GM12878 (cell line): ENCODE measurements around the gene TEX2. TPM values are rescaled to one million over a fixed set of nuclear protein-coding genes. Genes with fewer than 3 reads are reported as not detected.

Source experiments
- ATAC-seq: fragments of 200-7000 bp; cut with Tn5 transposase; 3 replicates; pipeline ENCODE4 v1.9.1; 2020; ENCODE audit warnings: mild to moderate bottlenecking, moderate library complexity
- BruUV-seq: library from RNA; stranded (reverse); fragments of 400-500 nt; replicated peaks from 2 replicates; lab custom pipeline; 2021; lab: Mats Ljungman, UMichigan
- CTCF ChIA-PET: fragments of 300-600 bp; sonication (Branson Sonifier 250); formaldehyde crosslinking; extraction: SDS; loops from one replicate; lab custom pipeline; 2021; ENCODE audit warnings: inconsistent platforms; lab: Yijun Ruan, JAX
- POLR2A ChIA-PET: fragments of 350-600 bp; formaldehyde crosslinking; extraction: SDS; loops from one replicate; lab custom pipeline; 2021; ENCODE audit warnings: inconsistent platforms; lab: Charles Lee
- RAD21 ChIA-PET: fragments of 300-600 bp; sonication (Branson Sonifier 250); formaldehyde crosslinking; loops from one replicate; lab custom pipeline; 2023; ENCODE audit warnings: antibody characterized with exemption; ENCODE audit not compliant: unreplicated experiment; lab: Charles Lee
- SMC1A ChIA-PET: fragments of 300-600 bp; sonication (Branson Sonifier 250); formaldehyde crosslinking; loops from one replicate; lab custom pipeline; 2023; ENCODE audit not compliant: unreplicated experiment, uncharacterized antibody; lab: Charles Lee
- DNase-seq: peaks from one replicate; pipeline ENCODE4 v3.0.0-alpha.2; 2011; ENCODE audit warnings: low read depth, low spot score
- FAIRE-seq: peaks from 3 replicates; lab custom pipeline; 2011; peaks lifted over from hg19 to GRCh38; lab: Jason Lieb, UNC
- H2AFZ ChIP-seq: 2 replicates; pipeline ENCODE4 v1.6.0; 2011; ENCODE audit warnings: low read depth, low read length, control low read depth; ENCODE audit not compliant: control insufficient read depth
- H3K27ac ChIP-seq: 2 replicates; pipeline ENCODE4 v1.5.1; 2011; ENCODE audit warnings: control low read depth; ENCODE audit not compliant: control insufficient read depth, insufficient read depth
- H3K27me3 ChIP-seq, 2 experiments: replicated peaks in 1 of 2; 2 replicates each; pipeline versions ENCODE4 v1.6.0 to v1.6.1; 2011; ENCODE audit warnings: low read length in 1 of 2; ENCODE audit not compliant: control insufficient read depth in 2 of 2, insufficient read depth in 2 of 2
- H3K36me3 ChIP-seq, 2 experiments: 2 replicates each; pipeline ENCODE4 v1.5.1; 2011; ENCODE audit warnings: low read length in 1 of 2; ENCODE audit not compliant: control insufficient read depth in 2 of 2, insufficient read depth in 2 of 2
- H3K4me1 ChIP-seq: 2 replicates; pipeline ENCODE4 v1.6.1; 2011; ENCODE audit warnings: mild to moderate bottlenecking, low read length, moderate library complexity, mixed read lengths; ENCODE audit not compliant: control insufficient read depth, insufficient read depth
- H3K4me2 ChIP-seq: 2 replicates; pipeline ENCODE4 v1.6.0; 2011; ENCODE audit warnings: control low read depth; ENCODE audit not compliant: control insufficient read depth, insufficient read depth
- H3K4me3 ChIP-seq: fragments of 200-600 bp; sonication (generic); 2 replicates; pipeline ENCODE4 v1.5.1; 2016
- H3K79me2 ChIP-seq: 2 replicates; pipeline ENCODE4 v1.6.0; 2011; ENCODE audit warnings: low read length; ENCODE audit not compliant: control insufficient read depth, insufficient read depth
- H3K9ac ChIP-seq: 2 replicates; pipeline ENCODE4 v1.8.0; 2011; ENCODE audit warnings: low read length, control low read depth, mixed read lengths; ENCODE audit not compliant: control insufficient read depth, insufficient read depth
- H3K9me3 ChIP-seq: replicated peaks from 3 replicates; pipeline ENCODE4 v1.5.1; 2011; ENCODE audit warnings: mild to moderate bottlenecking, low read length; ENCODE audit not compliant: control insufficient read depth, insufficient read depth
- H4K20me1 ChIP-seq: 2 replicates; pipeline ENCODE4 v1.6.0; 2011; ENCODE audit not compliant: control insufficient read depth, insufficient read depth
- BMI1 ChIP-seq: fragments of 450-650 bp; IDR thresholded peaks from 2 replicates; pipeline ENCODE4 v1.6.1; 2016; ENCODE audit warnings: mild to moderate bottlenecking, moderate library complexity, borderline replicate concordance
- CREB1 ChIP-seq: IDR thresholded peaks from 2 replicates; pipeline ENCODE4 v1.6.1; 2012; ENCODE audit warnings: low read depth, mild to moderate bottlenecking, inconsistent platforms
- EGR1 ChIP-seq, 2 experiments: IDR thresholded peaks; 1 replicate in 1 of 2; 2 replicates in 1 of 2; pipeline ENCODE4 v1.6.1; 2011 to 2012; ENCODE audit warnings: low read depth in 2 of 2, low read length in 2 of 2, borderline replicate concordance in 1 of 2, mild to moderate bottlenecking in 1 of 2, moderate library complexity in 1 of 2
- FOS ChIP-seq: IDR thresholded peaks from 3 replicates; pipeline ENCODE4 v1.6.1; 2011; ENCODE audit warnings: borderline replicate concordance; ENCODE audit not compliant: insufficient read length; ENCODE audit errors: extremely low read depth
- HDGF ChIP-seq: fragments of 450-650 bp; IDR thresholded peaks from 2 replicates; pipeline ENCODE4 v1.6.1; 2016; ENCODE audit warnings: antibody characterized with exemption
- KDM1A ChIP-seq: fragments of 200-600 bp; sonication (generic); IDR thresholded peaks from 2 replicates; pipeline ENCODE4 v1.6.1; 2016; ENCODE audit warnings: borderline replicate concordance
- NFIC ChIP-seq: IDR thresholded peaks from 2 replicates; pipeline ENCODE4 v1.6.1; 2012; ENCODE audit warnings: low read depth, mild to moderate bottlenecking, inconsistent platforms, low read length, moderate library complexity
- NR2C2 ChIP-seq: IDR thresholded peaks from 2 replicates; pipeline ENCODE4 v1.6.1; 2011; ENCODE audit warnings: borderline replicate concordance, low read depth; ENCODE audit not compliant: control insufficient read depth, insufficient read length
- RB1 ChIP-seq: fragments of 450-650 bp; formaldehyde crosslinking; IDR thresholded peaks from 2 replicates; pipeline ENCODE4 v1.6.1; 2017; ENCODE audit warnings: mild to moderate bottlenecking, borderline replicate concordance
- SP1 ChIP-seq: IDR thresholded peaks from one replicate; pipeline ENCODE4 v1.6.1; 2011; ENCODE audit warnings: low read depth, low read length
- ZNF217 ChIP-seq: fragments of 450-650 bp; IDR thresholded peaks from 2 replicates; pipeline ENCODE4 v1.6.1; 2017; ENCODE audit warnings: antibody characterized with exemption, mild to moderate bottlenecking
- WGBS: methylation state at CpG from one replicate; pipeline ENCODE4 v1.1.6; 2016; ENCODE audit warnings: low lambda C conversion rate; ENCODE audit not compliant: insufficient replicate concordance, insufficient coverage; ENCODE audit errors: missing lambda C conversion rate; 5-methylcytosine and 5-hydroxymethylcytosine counted together
- in situ Hi-C: fragments of 300-500 bp; cut with MboI; formaldehyde crosslinking; loops from 9 replicates; pipeline ENCODE4 v1.14.3; 2018; ENCODE audit warnings: mixed read lengths
- intact Hi-C: fragments of 100-400 bp; cut with micrococcal nuclease; formaldehyde crosslinking; loops from one replicate; pipeline ENCODE4 v1.14.2; 2022; ENCODE audit not compliant: unreplicated experiment
- polyA plus RNA-seq, 11 experiments: library from polyadenylated mRNA; depleted of rRNA in 4 of 11; unstranded in 6 of 11; stranded (reverse) in 5 of 11; fragments of >200 nt; fragmentation: Nextera tagmentation in 4 of 11; fragmentation: Illumina TruSeq in 1 of 11; extraction: Ambion mirVana in 4 of 11; extraction: Trizol in 1 of 11; gene quantifications; 1 replicate in 1 of 11; 2 replicates in 10 of 11; pipeline versions ENCODE4 v1.2.1 to v1.2.3, GENCODE V29; 2011 to 2016; ENCODE audit warnings: inconsistent platforms in 2 of 11, missing spikeins in 2 of 11, low read depth in 1 of 11
- total RNA-seq, 4 experiments: library from RNA; depleted of rRNA in 3 of 4; stranded (reverse); fragments of >200 nt in 3 of 4; fragmentation: Illumina TruSeq in 1 of 4; extraction: Trizol in 1 of 4; gene quantifications; 2 replicates each; pipeline versions ENCODE4 v1.2.1 to v1.2.3, GENCODE V29; 2013 to 2021
- TF ChIP-seq, protein P1 (sequence below): fragments of 450-650 bp; IDR thresholded peaks from 2 replicates; pipeline ENCODE4 v1.6.1; 2016; ENCODE audit warnings: mild to moderate bottlenecking
- TF ChIP-seq, protein P2 (sequence below): IDR thresholded peaks from 2 replicates; pipeline ENCODE4 v1.6.1; 2011; ENCODE audit warnings: low read depth, low read length, improper control_type of control experiment, borderline replicate concordance

The TEX2 gene
- total and polyA plus RNA-seq, 10 of the 15 experiments (the other 5 are each of a cell fraction or from before 2014, with no cell fraction given), result 3.8 to 19.9 (median 15.8) TPM

DNA sequence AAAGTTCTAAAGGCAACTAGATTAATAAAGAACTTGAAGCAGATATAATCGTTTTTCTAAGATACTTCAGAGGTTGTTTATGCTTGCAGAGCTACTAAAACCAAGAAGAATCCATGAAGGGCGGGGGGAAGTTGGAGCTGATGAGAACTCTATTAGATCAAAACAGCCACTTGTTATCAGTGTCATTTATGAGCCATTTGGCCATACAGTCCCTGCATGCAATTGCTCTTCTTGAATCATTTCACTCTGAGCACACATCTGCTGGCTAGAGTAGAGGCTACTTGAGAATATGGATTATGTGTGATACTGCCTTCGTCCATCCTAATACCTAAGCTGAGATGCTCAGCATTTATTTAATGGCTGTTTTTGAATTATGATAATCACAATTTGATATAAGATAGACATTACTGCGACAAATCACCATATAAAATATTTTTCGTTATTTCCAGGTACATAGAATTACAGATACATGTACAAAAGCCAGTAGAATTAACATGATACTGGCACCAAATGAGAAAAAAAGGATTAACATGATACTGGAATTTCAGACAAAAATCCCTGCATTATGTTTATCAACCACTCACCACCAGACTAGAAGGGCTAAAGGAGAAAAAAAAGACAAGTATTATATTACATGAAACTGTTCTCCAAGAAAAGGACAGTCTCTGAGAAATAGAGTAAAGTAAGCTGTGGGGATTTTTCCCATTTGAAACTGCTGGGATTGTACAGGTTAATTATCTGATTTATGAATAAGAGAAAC, 64.5 kb downstream of the TEX2 start (continued):
- TF ChIP-seq KDM1A (no peak), HDGF (no peak), FOS (no peak), ZNF217 (no peak), NR2C2 (no peak), CREB1 (no peak), NFIC (no peak), SP1 (no peak)
- TF ChIP-seq, protein P1, sequence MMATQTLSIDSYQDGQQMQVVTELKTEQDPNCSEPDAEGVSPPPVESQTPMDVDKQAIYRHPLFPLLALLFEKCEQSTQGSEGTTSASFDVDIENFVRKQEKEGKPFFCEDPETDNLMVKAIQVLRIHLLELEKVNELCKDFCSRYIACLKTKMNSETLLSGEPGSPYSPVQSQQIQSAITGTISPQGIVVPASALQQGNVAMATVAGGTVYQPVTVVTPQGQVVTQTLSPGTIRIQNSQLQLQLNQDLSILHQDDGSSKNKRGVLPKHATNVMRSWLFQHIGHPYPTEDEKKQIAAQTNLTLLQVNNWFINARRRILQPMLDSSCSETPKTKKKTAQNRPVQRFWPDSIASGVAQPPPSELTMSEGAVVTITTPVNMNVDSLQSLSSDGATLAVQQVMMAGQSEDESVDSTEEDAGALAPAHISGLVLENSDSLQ, result no peak

DNA sequence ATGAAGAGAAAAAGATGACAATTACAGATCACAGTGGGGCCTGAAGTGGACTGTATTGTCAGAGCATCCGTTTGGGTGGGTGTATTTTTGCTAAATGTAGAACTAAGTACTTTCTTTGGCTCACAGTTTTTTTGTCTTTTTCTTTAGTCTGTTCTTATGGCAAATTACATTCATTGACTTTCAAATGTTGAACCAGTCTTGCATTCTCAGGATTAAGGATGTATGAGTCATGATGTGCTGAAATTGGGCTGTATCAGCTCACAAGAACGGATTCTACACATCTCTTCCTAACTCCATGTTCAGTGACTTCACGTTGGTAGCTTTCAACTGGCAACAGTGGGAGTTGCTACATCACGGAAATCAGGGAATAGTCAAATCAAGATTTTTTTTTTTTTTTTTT, 66.5 kb downstream of the TEX2 start:
- H3K9ac ChIP-seq, result no peak overlapping the region
- H3K27me3 ChIP-seq, result no peaks in the 10 kb centered on the region
- H3K4me1 ChIP-seq, result peaks cover 8% of the 10 kb centered on the region
- TF ChIP-seq, protein P2, sequence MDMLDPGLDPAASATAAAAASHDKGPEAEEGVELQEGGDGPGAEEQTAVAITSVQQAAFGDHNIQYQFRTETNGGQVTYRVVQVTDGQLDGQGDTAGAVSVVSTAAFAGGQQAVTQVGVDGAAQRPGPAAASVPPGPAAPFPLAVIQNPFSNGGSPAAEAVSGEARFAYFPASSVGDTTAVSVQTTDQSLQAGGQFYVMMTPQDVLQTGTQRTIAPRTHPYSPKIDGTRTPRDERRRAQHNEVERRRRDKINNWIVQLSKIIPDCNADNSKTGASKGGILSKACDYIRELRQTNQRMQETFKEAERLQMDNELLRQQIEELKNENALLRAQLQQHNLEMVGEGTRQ, result no peak
- no peak for TF ChIP-seq BMI1
- TF ChIP-seq EGR1 (IDR thresholded peaks at IDR 0.05; ENCODE audit: borderline replicate concordance in 1 of 2, low read depth in 2 of 2, low read length in 2 of 2), result no peak
- no peak for TF ChIP-seq RB1
- no peak overlapping the region for H3K4me3 ChIP-seq
- 96% methylated on average over 4 of the region's 4 CpGs for WGBS
- ChIA-PET SMC1A (interaction anchor here (0.6 to 1.7 kb wide), 4 partner anchors 10 to 27 kb away, joined by 3 to 4 read pairs (median 4); no protein-coding TSS in a partner anchor), RAD21 (interaction anchor here (0.7 kb wide), 2 partner anchors 116 to 246 kb away, joined by 4 read pairs; no protein-coding TSS in a partner anchor), CTCF (interaction anchor here (0.6 to 2.5 kb wide), 3 partner anchors 28 to 277 kb away, joined by 3 to 9 read pairs (median 3); no protein-coding TSS in a partner anchor), POLR2A (interaction anchor here (0.5 to 0.6 kb wide), 2 partner anchors 18 to 1095 kb away, joined by 4 to 5 read pairs; no protein-coding TSS in a partner anchor)
- DNase-seq (no peak), ATAC-seq (no peak), FAIRE-seq (no peak)
- no peaks in the 10 kb centered on the region for H4K20me1 ChIP-seq
- H3K4me2 ChIP-seq, result no peak overlapping the region
- in situ Hi-C loops (no loop called here), intact Hi-C loops (no loop called here)
- no TSS peak for BruUV-seq
- H3K9me3 ChIP-seq, result no peaks in the 10 kb centered on the region
- H3K27ac ChIP-seq, result no peak overlapping the region
- no peaks in the 10 kb centered on the region for H3K79me2 ChIP-seq
- peaks cover 0 to 1% of the 10 kb centered on the region in 2 experiments; a peak in 2 of 4 replicates for H3K36me3 ChIP-seq
- H2AFZ ChIP-seq, result no peak overlapping the region
